Measurements from ENCODE around the gene LDLRAD1.

DNA sequence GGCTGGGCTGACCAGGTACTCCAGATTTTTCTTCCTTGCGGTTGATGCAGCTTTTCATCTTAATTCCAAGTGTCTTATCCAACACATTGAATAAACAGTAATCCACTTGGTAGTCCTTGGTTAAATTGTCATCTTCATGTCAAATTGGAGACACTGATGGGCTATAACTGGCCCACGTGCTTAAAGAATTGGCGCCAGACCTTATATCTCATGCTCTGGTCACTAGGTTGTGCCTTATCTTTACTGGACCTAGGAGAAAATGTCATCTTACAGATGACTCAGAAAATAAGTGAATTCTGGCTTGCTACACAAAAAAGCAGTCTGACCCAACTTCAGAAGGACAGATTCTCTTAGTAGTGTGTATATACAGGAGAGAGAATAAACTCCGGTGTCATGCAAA lies 55.6 kb downstream of the LDLRAD1 start:
- TF ChIP-seq, protein P1, sequence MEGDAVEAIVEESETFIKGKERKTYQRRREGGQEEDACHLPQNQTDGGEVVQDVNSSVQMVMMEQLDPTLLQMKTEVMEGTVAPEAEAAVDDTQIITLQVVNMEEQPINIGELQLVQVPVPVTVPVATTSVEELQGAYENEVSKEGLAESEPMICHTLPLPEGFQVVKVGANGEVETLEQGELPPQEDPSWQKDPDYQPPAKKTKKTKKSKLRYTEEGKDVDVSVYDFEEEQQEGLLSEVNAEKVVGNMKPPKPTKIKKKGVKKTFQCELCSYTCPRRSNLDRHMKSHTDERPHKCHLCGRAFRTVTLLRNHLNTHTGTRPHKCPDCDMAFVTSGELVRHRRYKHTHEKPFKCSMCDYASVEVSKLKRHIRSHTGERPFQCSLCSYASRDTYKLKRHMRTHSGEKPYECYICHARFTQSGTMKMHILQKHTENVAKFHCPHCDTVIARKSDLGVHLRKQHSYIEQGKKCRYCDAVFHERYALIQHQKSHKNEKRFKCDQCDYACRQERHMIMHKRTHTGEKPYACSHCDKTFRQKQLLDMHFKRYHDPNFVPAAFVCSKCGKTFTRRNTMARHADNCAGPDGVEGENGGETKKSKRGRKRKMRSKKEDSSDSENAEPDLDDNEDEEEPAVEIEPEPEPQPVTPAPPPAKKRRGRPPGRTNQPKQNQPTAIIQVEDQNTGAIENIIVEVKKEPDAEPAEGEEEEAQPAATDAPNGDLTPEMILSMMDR (IDR thresholded peaks at IDR 0.05) = no peak
- TF ChIP-seq POLR2A (IDR thresholded peaks at IDR 0.05) = no peak
